Measurements from ENCODE around the gene MINAR1. TPM values are rescaled to one million over a fixed set of nuclear protein-coding genes. Genes with fewer than 3 reads are reported as not detected.

MINAR1 gene
- total RNA-seq (3.3 and 3.8 TPM in 2 replicates), polyA plus RNA-seq (0.26 and 0.36 TPM in 2 replicates)

- H3K27me3 ChIP-seq, result peaks cover 91% of the 10 kb centered on the region
- peak; percentile 19 for TF ChIP-seq CTCF (IDR thresholded peaks at IDR 0.05; ENCODE audit: low read depth, low read length)
- H3K36me3 ChIP-seq, result no peaks in the 10 kb centered on the region
- H3K4me1 ChIP-seq (ENCODE audit: low read depth), result no peaks in the 10 kb centered on the region
- peak within 1 kb of the TSS; percentile 53 for H3K4me3 ChIP-seq
- no peaks in the 10 kb centered on the region for H3K9me3 ChIP-seq (ENCODE audit: low read depth)
- H3K27ac ChIP-seq, result no peak within 1 kb of the TSS
- peak; percentile 57 to 79 for DNase-seq (ENCODE audit: low read depth in 1 of 2, low spot score in 1 of 2)
Observed at GRCh38 chr15:79431636-79432344, at the start of gene MINAR1. TSS of gene MINAR1 (plus strand) at chr15:79432336. CDS start at chr15:79456148, 23,812 bp downstream.

GRCh38 chr15:79394231-79394630 is 37.9 kb upstream of the MINAR1 start:
- DNase-seq (ENCODE audit: low read depth in 1 of 2, low spot score in 1 of 2), result peak in 1 of 2 donors; percentile 39
- H3K4me1 ChIP-seq (ENCODE audit: low read depth), result no peaks in the 10 kb centered on the region
- H3K27me3 ChIP-seq, result no peaks in the 10 kb centered on the region
- H3K4me3 ChIP-seq, result no peak overlapping the region
- no peaks in the 10 kb centered on the region for H3K36me3 ChIP-seq
- no peak overlapping the region for H3K27ac ChIP-seq
- H3K9me3 ChIP-seq (ENCODE audit: low read depth), result no peaks in the 10 kb centered on the region
- no peak for TF ChIP-seq CTCF (IDR thresholded peaks at IDR 0.05; ENCODE audit: low read depth, low read length)

GRCh38 chr15:79396850-79397249 is 35.3 kb upstream of the MINAR1 start:
- Histone ChIP-seq H3K9me3 (ENCODE audit: low read depth) (no peaks in the 10 kb centered on the region), H3K27me3 (no peaks in the 10 kb centered on the region), H3K4me3 (no peak overlapping the region), H3K4me1 (ENCODE audit: low read depth) (no peaks in the 10 kb centered on the region), H3K27ac (no peak overlapping the region), H3K36me3 (no peaks in the 10 kb centered on the region)
- no peak for DNase-seq (ENCODE audit: low read depth in 1 of 2, low spot score in 1 of 2)
- TF ChIP-seq CTCF (IDR thresholded peaks at IDR 0.05; ENCODE audit: low read depth, low read length), result no peak

GRCh38 chr15:79397269-79397910 is 34.7 kb upstream of the MINAR1 start:
- DNase-seq (ENCODE audit: low read depth in 1 of 2, low spot score in 1 of 2), result no peak
- no peak for TF ChIP-seq CTCF (IDR thresholded peaks at IDR 0.05; ENCODE audit: low read depth, low read length)
- Histone ChIP-seq H3K9me3 (ENCODE audit: low read depth) (no peaks in the 10 kb centered on the region), H3K27me3 (no peaks in the 10 kb centered on the region), H3K4me1 (ENCODE audit: low read depth) (no peaks in the 10 kb centered on the region), H3K4me3 (no peak overlapping the region), H3K36me3 (no peaks in the 10 kb centered on the region), H3K27ac (no peak overlapping the region)

- DNase-seq (ENCODE audit: low read depth in 1 of 2, low spot score in 1 of 2), result no peak
- no peaks in the 10 kb centered on the region for H3K27me3 ChIP-seq
- no peaks in the 10 kb centered on the region for H3K9me3 ChIP-seq (ENCODE audit: low read depth)
- H3K27ac ChIP-seq, result no peak overlapping the region
- H3K36me3 ChIP-seq, result no peaks in the 10 kb centered on the region
- no peak overlapping the region for H3K4me3 ChIP-seq
- no peaks in the 10 kb centered on the region for H3K4me1 ChIP-seq (ENCODE audit: low read depth)
- no peak for TF ChIP-seq CTCF (IDR thresholded peaks at IDR 0.05; ENCODE audit: low read depth, low read length)
Observed at GRCh38 chr15:79399606-79400005, 32.5 kb upstream of the MINAR1 start.
